ENCODE data around the gene SMAD3. TPM values are rescaled to one million over a fixed set of nuclear protein-coding genes. Genes with fewer than 3 reads are reported as not detected.
A peak's percentile ranks its signal among the peaks of the same experiment; 100 is the strongest.

SMAD3 gene
- total RNA-seq, 1 donor from 2014 or later = 18.8 TPM

DNA sequence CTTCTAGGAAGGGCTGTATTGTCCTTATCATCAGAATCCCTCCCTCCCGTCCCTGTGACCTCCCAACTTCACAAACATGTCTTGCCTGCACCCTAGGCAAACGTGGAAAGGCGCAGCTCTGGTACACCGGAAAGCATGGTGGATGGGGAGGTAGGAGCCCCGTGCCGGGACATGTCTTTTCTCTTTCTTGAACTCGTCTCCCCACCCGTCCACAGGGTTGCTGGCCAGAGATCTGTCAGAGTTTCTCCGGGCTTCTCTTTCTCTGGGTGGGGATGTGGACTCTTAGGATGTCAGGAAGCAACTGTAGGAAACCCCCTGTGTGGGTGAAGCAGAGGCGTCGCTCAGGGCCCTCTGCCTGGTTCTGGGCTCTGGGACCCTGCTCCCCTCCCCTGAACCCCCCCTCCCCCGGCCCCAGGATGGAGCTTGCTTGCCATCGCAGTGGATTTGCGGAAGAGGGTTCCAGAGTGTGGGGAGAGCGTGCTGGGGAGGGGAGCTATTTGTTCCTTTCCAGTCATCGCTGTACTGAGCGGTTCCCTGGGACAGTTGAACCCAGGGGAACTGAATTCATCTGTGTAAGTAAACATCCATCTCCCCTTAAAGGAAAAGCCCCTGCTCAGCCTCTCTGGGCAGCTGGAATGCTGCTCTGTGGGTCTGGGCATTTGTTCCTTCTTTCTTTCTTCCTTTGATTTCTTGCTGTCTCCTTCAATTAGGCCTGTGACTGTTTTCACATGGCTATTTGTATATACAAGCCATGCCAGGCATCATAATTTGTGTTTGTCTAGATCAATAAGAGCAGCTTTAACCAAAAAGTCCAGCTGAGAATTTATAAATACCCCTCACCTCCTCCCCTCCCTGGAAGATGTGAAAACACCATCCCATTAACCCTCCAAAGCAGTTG is 72.8 kb downstream of the SMAD3 start:
- no peak for DNase-seq
- Histone ChIP-seq H3K36me3 (no peaks in the 10 kb centered on the region), H3K4me1 (peaks cover 93% of the 10 kb centered on the region), H3K27me3 (ENCODE audit: low read depth) (no peaks in the 10 kb centered on the region), H3K4me3 (peak overlapping the region; percentile 57), H3K27ac (replicated peaks) (peak overlapping the region; percentile 82), H3K9me3 (replicated peaks) (no peaks in the 10 kb centered on the region)
- TF ChIP-seq, protein P1, sequence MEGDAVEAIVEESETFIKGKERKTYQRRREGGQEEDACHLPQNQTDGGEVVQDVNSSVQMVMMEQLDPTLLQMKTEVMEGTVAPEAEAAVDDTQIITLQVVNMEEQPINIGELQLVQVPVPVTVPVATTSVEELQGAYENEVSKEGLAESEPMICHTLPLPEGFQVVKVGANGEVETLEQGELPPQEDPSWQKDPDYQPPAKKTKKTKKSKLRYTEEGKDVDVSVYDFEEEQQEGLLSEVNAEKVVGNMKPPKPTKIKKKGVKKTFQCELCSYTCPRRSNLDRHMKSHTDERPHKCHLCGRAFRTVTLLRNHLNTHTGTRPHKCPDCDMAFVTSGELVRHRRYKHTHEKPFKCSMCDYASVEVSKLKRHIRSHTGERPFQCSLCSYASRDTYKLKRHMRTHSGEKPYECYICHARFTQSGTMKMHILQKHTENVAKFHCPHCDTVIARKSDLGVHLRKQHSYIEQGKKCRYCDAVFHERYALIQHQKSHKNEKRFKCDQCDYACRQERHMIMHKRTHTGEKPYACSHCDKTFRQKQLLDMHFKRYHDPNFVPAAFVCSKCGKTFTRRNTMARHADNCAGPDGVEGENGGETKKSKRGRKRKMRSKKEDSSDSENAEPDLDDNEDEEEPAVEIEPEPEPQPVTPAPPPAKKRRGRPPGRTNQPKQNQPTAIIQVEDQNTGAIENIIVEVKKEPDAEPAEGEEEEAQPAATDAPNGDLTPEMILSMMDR (IDR thresholded peaks at IDR 0.05; ENCODE audit: borderline replicate concordance) = no peak
- intact Hi-C loops (cut with micrococcal nuclease) = no loop called here

- Histone ChIP-seq H3K27ac (replicated peaks) (peak overlapping the region; percentile 82), H3K4me1 (peaks cover 93% of the 10 kb centered on the region), H3K36me3 (no peaks in the 10 kb centered on the region), H3K9me3 (replicated peaks) (no peaks in the 10 kb centered on the region), H3K4me3 (peak overlapping the region; percentile 57), H3K27me3 (ENCODE audit: low read depth) (no peaks in the 10 kb centered on the region)
- no peak for DNase-seq
- intact Hi-C loops (cut with micrococcal nuclease) = no loop called here
- TF ChIP-seq, protein P1 (IDR thresholded peaks at IDR 0.05; ENCODE audit: borderline replicate concordance) = no peak
These were observed 73.8 kb downstream of the SMAD3 start for GRCh38 chr15:67138891-67139855.

DNA sequence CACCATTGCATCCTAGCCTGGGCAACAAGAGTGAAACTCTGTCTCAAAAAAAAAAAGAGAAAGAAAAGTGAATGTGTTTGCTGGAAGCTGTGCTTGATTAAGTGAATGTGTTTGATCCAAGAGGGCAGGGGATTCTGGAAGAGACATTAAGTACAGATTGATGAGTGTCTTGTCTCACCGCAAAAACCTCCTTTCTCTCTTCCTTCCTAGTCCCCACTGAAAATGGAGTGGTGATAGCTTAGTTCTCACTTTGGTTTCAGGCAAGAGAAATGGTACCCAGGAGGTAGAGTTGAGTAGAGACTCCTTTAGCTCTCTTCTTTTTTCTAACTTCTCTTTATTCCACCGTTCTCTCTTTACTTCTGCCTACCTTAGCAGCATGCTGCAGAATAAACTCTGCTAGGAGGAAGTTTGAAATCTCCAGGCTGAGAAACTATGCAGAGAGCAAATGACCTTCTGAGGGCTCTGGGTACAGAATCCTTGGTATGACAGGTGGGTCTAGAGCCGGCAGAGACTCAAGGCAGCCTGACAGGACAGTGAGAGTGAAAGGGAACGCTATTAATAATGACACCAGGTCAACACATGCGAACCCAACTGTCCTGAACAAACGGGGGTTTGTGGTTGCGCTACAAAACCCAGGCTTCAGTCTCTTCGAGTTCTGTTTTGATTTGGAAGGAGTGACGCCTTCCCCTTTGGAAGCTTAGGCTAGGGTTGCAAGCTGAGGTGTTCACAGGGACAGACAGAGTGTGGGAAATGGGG is 74.9 kb downstream of the SMAD3 start:
- Histone ChIP-seq H3K9me3 (replicated peaks) (no peaks in the 10 kb centered on the region), H3K4me3 (no peak overlapping the region), H3K27me3 (ENCODE audit: low read depth) (no peaks in the 10 kb centered on the region), H3K4me1 (peaks cover 93% of the 10 kb centered on the region), H3K36me3 (no peaks in the 10 kb centered on the region), H3K27ac (replicated peaks) (no peak overlapping the region)
- TF ChIP-seq, protein P1 (IDR thresholded peaks at IDR 0.05; ENCODE audit: borderline replicate concordance) = no peak
- DNase-seq = no peak
- intact Hi-C loops (cut with micrococcal nuclease) = no loop called here

- Histone ChIP-seq H3K9me3 (replicated peaks) (no peaks in the 10 kb centered on the region), H3K36me3 (no peaks in the 10 kb centered on the region), H3K27ac (replicated peaks) (peak overlapping the region; percentile 48), H3K4me3 (no peak overlapping the region), H3K4me1 (peaks cover 99% of the 10 kb centered on the region), H3K27me3 (ENCODE audit: low read depth) (no peaks in the 10 kb centered on the region)
- TF ChIP-seq, protein P1 (IDR thresholded peaks at IDR 0.05; ENCODE audit: borderline replicate concordance) = no peak
- DNase-seq = no peak
- intact Hi-C loops (cut with micrococcal nuclease) = no loop called here
These were observed 76.8 kb downstream of the SMAD3 start for GRCh38 chr15:67142092-67142766.

All from left ventricle myocardium inferior (tissue), 1 donor.